Breast epithelium (tissue), 3 donors: ENCODE data around the gene MCRS1.

Experiments
- POLR2A ChIP-seq: fragments of 450-650 bp; IDR thresholded peaks from one replicate; pipeline ENCODE4 v1.6.1; 2016; ENCODE audit warnings: antibody characterized with exemption, mild to moderate bottlenecking, moderate library complexity
- TF ChIP-seq, protein P1 (sequence below), 3 donors: fragments of 450-650 bp; IDR thresholded peaks; one replicate each; pipeline ENCODE4 v1.5.1; 2016 to 2017; ENCODE audit warnings: antibody characterized with exemption in 3 of 3, mild to moderate bottlenecking in 3 of 3, moderate library complexity in 3 of 3

DNA sequence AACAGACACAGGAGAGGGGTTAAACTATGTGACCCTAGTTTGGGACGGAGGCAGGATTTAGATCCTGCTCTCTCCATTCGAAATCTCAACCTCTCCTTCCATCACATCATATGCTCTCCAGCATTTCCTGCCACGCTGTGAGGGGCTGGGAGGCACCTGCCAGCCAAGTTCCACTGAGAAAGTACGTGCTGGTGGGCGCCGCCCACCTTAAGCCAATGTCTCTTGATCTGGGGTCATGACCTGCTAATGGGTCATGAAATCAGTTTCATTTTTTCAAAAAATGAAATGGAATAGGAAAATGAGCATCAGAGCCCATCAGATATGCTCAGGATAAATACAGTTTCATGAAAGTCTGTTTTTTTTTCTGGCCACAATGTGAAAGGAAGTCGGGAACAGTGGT is 7.2 kb downstream of the MCRS1 start:
- TF ChIP-seq POLR2A: no peak
- TF ChIP-seq, protein P1, sequence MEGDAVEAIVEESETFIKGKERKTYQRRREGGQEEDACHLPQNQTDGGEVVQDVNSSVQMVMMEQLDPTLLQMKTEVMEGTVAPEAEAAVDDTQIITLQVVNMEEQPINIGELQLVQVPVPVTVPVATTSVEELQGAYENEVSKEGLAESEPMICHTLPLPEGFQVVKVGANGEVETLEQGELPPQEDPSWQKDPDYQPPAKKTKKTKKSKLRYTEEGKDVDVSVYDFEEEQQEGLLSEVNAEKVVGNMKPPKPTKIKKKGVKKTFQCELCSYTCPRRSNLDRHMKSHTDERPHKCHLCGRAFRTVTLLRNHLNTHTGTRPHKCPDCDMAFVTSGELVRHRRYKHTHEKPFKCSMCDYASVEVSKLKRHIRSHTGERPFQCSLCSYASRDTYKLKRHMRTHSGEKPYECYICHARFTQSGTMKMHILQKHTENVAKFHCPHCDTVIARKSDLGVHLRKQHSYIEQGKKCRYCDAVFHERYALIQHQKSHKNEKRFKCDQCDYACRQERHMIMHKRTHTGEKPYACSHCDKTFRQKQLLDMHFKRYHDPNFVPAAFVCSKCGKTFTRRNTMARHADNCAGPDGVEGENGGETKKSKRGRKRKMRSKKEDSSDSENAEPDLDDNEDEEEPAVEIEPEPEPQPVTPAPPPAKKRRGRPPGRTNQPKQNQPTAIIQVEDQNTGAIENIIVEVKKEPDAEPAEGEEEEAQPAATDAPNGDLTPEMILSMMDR (IDR thresholded peaks at IDR 0.05): no peak
